ENCODE data around the gene EPSTI1. TPM values are rescaled to one million over a fixed set of nuclear protein-coding genes. Genes with fewer than 3 reads are reported as not detected.
A peak's percentile ranks its signal among the peaks of the same experiment; 100 is the strongest.

EPSTI1 gene
- total RNA-seq, 1 donor from 2014 or later = 96.0 TPM

DNA sequence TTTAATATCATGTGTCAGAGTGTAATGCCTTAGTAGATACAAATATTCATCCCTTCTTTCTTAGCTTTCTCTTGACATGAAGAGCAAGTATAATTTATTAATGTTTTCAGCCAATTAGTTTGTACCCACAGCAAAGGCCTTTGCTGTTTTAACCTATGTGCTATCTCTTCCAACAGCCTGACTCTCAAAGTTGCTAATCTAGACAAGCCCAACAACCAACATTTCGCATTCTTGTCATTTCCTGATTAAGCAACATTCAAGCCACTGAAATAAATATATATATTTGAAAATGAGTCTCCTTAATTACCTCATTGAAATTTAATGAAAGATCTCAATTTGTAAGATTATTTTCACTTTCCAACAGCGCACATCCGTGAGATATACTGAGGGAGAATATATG is 18.5 kb downstream of the EPSTI1 start:
- no peak overlapping the region for H3K27ac Mint-ChIP-seq (ENCODE audit: unreplicated experiment)
- Histone ChIP-seq H3K4me1 (ENCODE audit: insufficient read depth, low read length) (no peaks in the 10 kb centered on the region), H3K4me3 (ENCODE audit: insufficient read depth, low read depth, low read length) (no peak overlapping the region), H3K79me2 (ENCODE audit: insufficient read depth, low read length) (no peaks in the 10 kb centered on the region), H3K4me2 (ENCODE audit: low read length) (no peak overlapping the region), H3K36me3 (ENCODE audit: insufficient read depth, low read length) (no peaks in the 10 kb centered on the region), H3K27ac (ENCODE audit: low read depth, low read length) (no peak overlapping the region), H4K20me1 (ENCODE audit: insufficient read depth, low read length) (no peaks in the 10 kb centered on the region), H3K9me3 (ENCODE audit: insufficient read depth, low read depth, low read length) (no peaks in the 10 kb centered on the region), H3K9ac (ENCODE audit: low read length) (no peak overlapping the region), H3K27me3 (ENCODE audit: insufficient read depth, low read length) (no peaks in the 10 kb centered on the region), H2AFZ (ENCODE audit: low read depth, low read length) (no peak overlapping the region)
- H3K9me3 Mint-ChIP-seq (ENCODE audit: unreplicated experiment) = peaks cover 3% of the 10 kb centered on the region
- no peak overlapping the region for H3K4me3 Mint-ChIP-seq (ENCODE audit: unreplicated experiment)
- DNase-seq (ENCODE audit: low read depth) (no peak), FAIRE-seq (no peak)
- peaks cover 39% of the 10 kb centered on the region for H3K4me1 Mint-ChIP-seq (ENCODE audit: low read depth, unreplicated experiment)
- TF ChIP-seq EZH2 (IDR thresholded peaks at IDR 0.05; ENCODE audit: insufficient read depth, low read length) = no peak
- TF ChIP-seq, protein P1, sequence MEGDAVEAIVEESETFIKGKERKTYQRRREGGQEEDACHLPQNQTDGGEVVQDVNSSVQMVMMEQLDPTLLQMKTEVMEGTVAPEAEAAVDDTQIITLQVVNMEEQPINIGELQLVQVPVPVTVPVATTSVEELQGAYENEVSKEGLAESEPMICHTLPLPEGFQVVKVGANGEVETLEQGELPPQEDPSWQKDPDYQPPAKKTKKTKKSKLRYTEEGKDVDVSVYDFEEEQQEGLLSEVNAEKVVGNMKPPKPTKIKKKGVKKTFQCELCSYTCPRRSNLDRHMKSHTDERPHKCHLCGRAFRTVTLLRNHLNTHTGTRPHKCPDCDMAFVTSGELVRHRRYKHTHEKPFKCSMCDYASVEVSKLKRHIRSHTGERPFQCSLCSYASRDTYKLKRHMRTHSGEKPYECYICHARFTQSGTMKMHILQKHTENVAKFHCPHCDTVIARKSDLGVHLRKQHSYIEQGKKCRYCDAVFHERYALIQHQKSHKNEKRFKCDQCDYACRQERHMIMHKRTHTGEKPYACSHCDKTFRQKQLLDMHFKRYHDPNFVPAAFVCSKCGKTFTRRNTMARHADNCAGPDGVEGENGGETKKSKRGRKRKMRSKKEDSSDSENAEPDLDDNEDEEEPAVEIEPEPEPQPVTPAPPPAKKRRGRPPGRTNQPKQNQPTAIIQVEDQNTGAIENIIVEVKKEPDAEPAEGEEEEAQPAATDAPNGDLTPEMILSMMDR (IDR thresholded peaks at IDR 0.05; ENCODE audit: insufficient read depth, low read depth, low read length) = no peak
- H3K36me3 Mint-ChIP-seq (ENCODE audit: low read depth, unreplicated experiment) = peaks cover 23% of the 10 kb centered on the region
- no peaks in the 10 kb centered on the region for H3K27me3 Mint-ChIP-seq (ENCODE audit: low read depth, unreplicated experiment)

DNA sequence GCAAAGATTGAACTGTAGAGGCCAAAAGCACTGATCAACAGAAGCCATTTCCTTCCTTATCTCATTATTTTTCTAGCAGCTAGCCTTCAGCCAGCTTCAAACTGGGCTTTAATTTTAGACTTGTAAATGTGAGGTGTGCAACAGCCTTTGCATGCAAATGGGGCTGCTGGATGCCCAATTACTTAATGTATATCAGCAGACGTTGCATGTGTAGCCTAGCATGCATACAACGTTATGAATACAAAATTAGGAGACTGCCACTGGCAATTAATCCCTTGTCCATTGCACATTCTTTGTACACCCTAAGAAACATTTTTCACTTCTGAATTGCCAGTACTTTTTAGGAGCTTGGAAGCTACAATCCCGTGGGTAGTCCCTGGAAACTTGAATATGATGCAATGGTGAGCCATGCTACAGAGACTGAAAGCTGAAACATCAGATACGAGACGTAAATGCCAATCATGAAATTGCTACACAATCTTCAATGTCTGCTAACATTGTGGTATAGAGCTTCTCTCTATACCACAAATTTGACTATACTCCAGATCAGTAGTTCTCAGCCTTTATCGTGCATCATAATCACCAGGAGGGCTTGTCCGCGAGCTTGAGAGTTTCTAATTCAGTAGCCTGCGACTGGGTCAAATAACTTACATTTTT is 20.2 kb downstream of the EPSTI1 start:
- Mint-ChIP-seq H3K27me3 (ENCODE audit: low read depth, unreplicated experiment) (no peaks in the 10 kb centered on the region), H3K9me3 (ENCODE audit: unreplicated experiment) (no peaks in the 10 kb centered on the region), H3K4me1 (ENCODE audit: low read depth, unreplicated experiment) (peaks cover 46% of the 10 kb centered on the region), H3K4me3 (ENCODE audit: unreplicated experiment) (peak overlapping the region; percentile 18), H3K36me3 (ENCODE audit: low read depth, unreplicated experiment) (peaks cover 24% of the 10 kb centered on the region), H3K27ac (ENCODE audit: unreplicated experiment) (peak overlapping the region; percentile 98)
- Histone ChIP-seq H3K79me2 (ENCODE audit: insufficient read depth, low read length) (no peaks in the 10 kb centered on the region), H3K36me3 (ENCODE audit: insufficient read depth, low read length) (no peaks in the 10 kb centered on the region), H3K9ac (ENCODE audit: low read length) (no peak overlapping the region), H4K20me1 (ENCODE audit: insufficient read depth, low read length) (no peaks in the 10 kb centered on the region), H3K4me3 (ENCODE audit: insufficient read depth, low read depth, low read length) (no peak overlapping the region), H3K4me2 (ENCODE audit: low read length) (no peak overlapping the region), H3K9me3 (ENCODE audit: insufficient read depth, low read depth, low read length) (no peaks in the 10 kb centered on the region), H3K27ac (ENCODE audit: low read depth, low read length) (no peak overlapping the region), H3K27me3 (ENCODE audit: insufficient read depth, low read length) (no peaks in the 10 kb centered on the region), H3K4me1 (ENCODE audit: insufficient read depth, low read length) (no peaks in the 10 kb centered on the region), H2AFZ (ENCODE audit: low read depth, low read length) (no peak overlapping the region)
- TF ChIP-seq EZH2 (IDR thresholded peaks at IDR 0.05; ENCODE audit: insufficient read depth, low read length) = no peak
- DNase-seq (ENCODE audit: low read depth) (no peak), FAIRE-seq (no peak)

DNA sequence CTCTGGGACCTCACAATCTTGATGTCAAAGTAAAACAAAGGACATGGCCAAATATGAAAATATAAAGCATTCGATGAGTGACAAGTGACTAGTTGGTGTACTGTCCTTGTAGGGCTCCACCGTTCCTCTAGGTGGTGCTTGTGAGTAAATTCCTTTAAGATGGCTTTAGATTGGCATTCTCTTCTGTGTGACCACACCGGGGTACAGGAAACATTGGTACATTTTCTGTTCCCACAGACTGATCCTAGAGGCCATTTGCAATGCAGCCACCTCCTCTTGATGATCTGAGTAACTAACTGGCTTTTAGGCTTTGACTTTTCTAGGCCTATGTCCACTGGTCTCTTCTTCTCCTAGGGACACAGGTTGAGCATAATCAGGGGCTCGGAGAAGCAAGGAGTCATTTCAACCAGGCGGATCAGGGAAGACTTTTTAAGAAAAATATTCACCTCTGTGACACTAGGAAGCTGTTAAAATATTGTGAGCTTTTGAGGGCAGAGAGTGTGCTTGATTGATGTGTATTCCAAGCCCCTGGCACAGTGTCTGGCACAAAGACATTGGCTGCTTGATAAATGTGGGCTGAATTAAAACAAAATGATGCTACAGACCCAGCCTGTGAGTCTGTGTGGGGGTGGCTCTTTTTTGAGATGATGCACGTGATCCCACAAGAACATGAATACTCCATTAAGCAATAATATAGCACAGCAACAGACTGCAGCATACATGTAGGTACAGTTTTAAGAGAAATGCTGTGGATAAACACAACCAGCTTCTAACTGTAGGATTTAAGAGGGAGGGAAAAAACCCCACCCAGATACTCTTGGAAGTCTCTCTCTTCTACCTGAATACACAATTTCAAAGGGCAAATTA is 21.0 kb downstream of the EPSTI1 start:
- Histone ChIP-seq H4K20me1 (ENCODE audit: insufficient read depth, low read length) (no peaks in the 10 kb centered on the region), H3K79me2 (ENCODE audit: insufficient read depth, low read length) (no peaks in the 10 kb centered on the region), H3K4me1 (ENCODE audit: insufficient read depth, low read length) (no peaks in the 10 kb centered on the region), H3K36me3 (ENCODE audit: insufficient read depth, low read length) (no peaks in the 10 kb centered on the region), H3K4me3 (ENCODE audit: insufficient read depth, low read depth, low read length) (no peak overlapping the region), H3K9me3 (ENCODE audit: insufficient read depth, low read depth, low read length) (no peaks in the 10 kb centered on the region), H2AFZ (ENCODE audit: low read depth, low read length) (no peak overlapping the region), H3K27me3 (ENCODE audit: insufficient read depth, low read length) (no peaks in the 10 kb centered on the region), H3K27ac (ENCODE audit: low read depth, low read length) (no peak overlapping the region), H3K4me2 (ENCODE audit: low read length) (no peak overlapping the region), H3K9ac (ENCODE audit: low read length) (no peak overlapping the region)
- Mint-ChIP-seq H3K9me3 (ENCODE audit: unreplicated experiment) (no peaks in the 10 kb centered on the region), H3K27me3 (ENCODE audit: low read depth, unreplicated experiment) (no peaks in the 10 kb centered on the region), H3K4me1 (ENCODE audit: low read depth, unreplicated experiment) (peaks cover 46% of the 10 kb centered on the region), H3K36me3 (ENCODE audit: low read depth, unreplicated experiment) (peaks cover 24% of the 10 kb centered on the region), H3K27ac (ENCODE audit: unreplicated experiment) (peak overlapping the region; percentile 98), H3K4me3 (ENCODE audit: unreplicated experiment) (no peak overlapping the region)
- DNase-seq (ENCODE audit: low read depth) = peak; percentile 25
- TF ChIP-seq, protein P1 (IDR thresholded peaks at IDR 0.05; ENCODE audit: insufficient read depth, low read depth, low read length) = peak; percentile 76
- TF ChIP-seq EZH2 (IDR thresholded peaks at IDR 0.05; ENCODE audit: insufficient read depth, low read length) = no peak
- FAIRE-seq = peak; percentile 54
